ENCODE data around the gene NELFE. TPM values are rescaled to one million over a fixed set of nuclear protein-coding genes. Genes with fewer than 3 reads are reported as not detected.

NELFE gene
- total and polyA plus RNA-seq, 2 experiments from 2014 or later: 70.1 to 78.7 TPM

GRCh38 chr6:31970604-31971271, 12.0 kb upstream of the NELFE start:
- DNase-seq (ENCODE audit: low spot score): no peak
- H3K27ac ChIP-seq: peak overlapping the region; percentile 95
- H3K79me2 ChIP-seq: peaks cover 36% of the 10 kb centered on the region
- 94% methylated on average over 18 of the region's 18 CpGs for WGBS (ENCODE audit: low lambda C conversion rate, missing lambda C conversion rate)
- H3K36me3 ChIP-seq (replicated peaks; ENCODE audit: insufficient read depth, low read depth): no peaks in the 10 kb centered on the region
- no peaks in the 10 kb centered on the region for H3K9me3 ChIP-seq (ENCODE audit: low read depth)
- H3K4me3 ChIP-seq: no peak overlapping the region
- H3K27me3 ChIP-seq: no peaks in the 10 kb centered on the region
- no peaks in the 10 kb centered on the region for H4K20me1 ChIP-seq (ENCODE audit: insufficient read depth, poor library complexity, severe bottlenecking)
- H3K4me2 ChIP-seq: peak overlapping the region; percentile 92
- TF ChIP-seq, protein P1, sequence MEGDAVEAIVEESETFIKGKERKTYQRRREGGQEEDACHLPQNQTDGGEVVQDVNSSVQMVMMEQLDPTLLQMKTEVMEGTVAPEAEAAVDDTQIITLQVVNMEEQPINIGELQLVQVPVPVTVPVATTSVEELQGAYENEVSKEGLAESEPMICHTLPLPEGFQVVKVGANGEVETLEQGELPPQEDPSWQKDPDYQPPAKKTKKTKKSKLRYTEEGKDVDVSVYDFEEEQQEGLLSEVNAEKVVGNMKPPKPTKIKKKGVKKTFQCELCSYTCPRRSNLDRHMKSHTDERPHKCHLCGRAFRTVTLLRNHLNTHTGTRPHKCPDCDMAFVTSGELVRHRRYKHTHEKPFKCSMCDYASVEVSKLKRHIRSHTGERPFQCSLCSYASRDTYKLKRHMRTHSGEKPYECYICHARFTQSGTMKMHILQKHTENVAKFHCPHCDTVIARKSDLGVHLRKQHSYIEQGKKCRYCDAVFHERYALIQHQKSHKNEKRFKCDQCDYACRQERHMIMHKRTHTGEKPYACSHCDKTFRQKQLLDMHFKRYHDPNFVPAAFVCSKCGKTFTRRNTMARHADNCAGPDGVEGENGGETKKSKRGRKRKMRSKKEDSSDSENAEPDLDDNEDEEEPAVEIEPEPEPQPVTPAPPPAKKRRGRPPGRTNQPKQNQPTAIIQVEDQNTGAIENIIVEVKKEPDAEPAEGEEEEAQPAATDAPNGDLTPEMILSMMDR (IDR thresholded peaks at IDR 0.05; ENCODE audit: poor library complexity): no peak
- TF ChIP-seq EZH2 (IDR thresholded peaks at IDR 0.05; ENCODE audit: borderline replicate concordance) (no peak), EZH2phosphoT487 (IDR thresholded peaks at IDR 0.05; ENCODE audit: low read depth, severe bottlenecking, unreplicated experiment) (no peak)
- peaks cover 19% of the 10 kb centered on the region for H3K4me1 ChIP-seq (ENCODE audit: insufficient read depth)
- H3K9me2 ChIP-seq (replicated peaks; ENCODE audit: insufficient read depth): no peaks in the 10 kb centered on the region
- H2AFZ ChIP-seq: no peak overlapping the region

DNA sequence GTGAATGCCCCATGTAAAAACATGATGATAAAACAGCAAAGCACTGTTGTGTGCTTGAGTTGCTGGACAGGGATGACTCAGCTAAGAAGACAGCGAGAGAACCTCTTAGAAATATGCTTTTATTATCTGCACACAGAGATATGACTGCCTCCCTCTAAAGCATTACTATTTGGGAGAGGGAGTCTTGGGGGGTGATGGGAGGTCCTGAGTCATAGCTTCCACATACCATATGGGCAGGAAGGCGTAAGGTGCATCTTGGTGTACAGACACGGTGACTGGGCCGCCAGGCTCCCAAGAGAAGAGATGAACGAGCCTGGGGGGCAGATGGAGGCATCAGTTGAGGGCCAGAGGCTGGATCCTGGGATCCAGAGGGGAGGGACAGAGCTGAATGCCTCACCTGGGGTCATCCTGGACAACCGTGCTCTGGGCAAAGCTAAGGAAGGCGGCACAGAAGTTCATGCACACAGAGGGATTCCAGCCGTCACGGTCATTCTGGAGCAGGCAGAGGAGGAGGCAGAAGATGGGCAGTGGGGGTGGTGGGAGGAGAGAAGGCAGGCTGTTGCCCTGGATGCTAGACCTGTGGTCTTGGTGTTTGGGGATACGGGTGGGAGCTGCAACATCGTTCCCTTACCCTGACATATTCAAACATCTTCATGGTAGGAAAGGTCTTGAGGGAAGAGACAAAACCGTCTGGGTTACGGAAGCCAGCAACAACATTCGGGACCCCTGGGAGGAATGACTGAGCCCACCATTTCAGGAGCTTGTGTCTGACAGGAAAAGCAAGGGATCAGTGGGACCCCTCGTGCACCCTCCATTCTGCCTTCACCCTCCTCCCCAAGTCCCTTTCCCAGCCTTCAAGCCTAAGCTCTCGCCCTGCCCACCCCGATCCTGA, 11.2 kb upstream of the NELFE start:
- WGBS (ENCODE audit: low lambda C conversion rate, missing lambda C conversion rate): 88% methylated on average over 17 of the region's 17 CpGs
- H3K4me3 ChIP-seq: no peak overlapping the region
- peak overlapping the region; percentile 40 for H3K27ac ChIP-seq
- H3K27me3 ChIP-seq: no peaks in the 10 kb centered on the region
- H3K36me3 ChIP-seq (replicated peaks; ENCODE audit: insufficient read depth, low read depth): no peaks in the 10 kb centered on the region
- H4K20me1 ChIP-seq (ENCODE audit: insufficient read depth, poor library complexity, severe bottlenecking): no peaks in the 10 kb centered on the region
- H3K79me2 ChIP-seq: peaks cover 36% of the 10 kb centered on the region
- TF ChIP-seq, protein P1 (IDR thresholded peaks at IDR 0.05; ENCODE audit: poor library complexity): no peak
- TF ChIP-seq EZH2phosphoT487 (IDR thresholded peaks at IDR 0.05; ENCODE audit: low read depth, severe bottlenecking, unreplicated experiment): no peak
- TF ChIP-seq EZH2 (IDR thresholded peaks at IDR 0.05; ENCODE audit: borderline replicate concordance): no peak
- no peak overlapping the region for H2AFZ ChIP-seq
- peak overlapping the region; percentile 92 for H3K4me2 ChIP-seq
- H3K4me1 ChIP-seq (ENCODE audit: insufficient read depth): peaks cover 19% of the 10 kb centered on the region
- no peaks in the 10 kb centered on the region for H3K9me3 ChIP-seq (ENCODE audit: low read depth)
- no peaks in the 10 kb centered on the region for H3K9me2 ChIP-seq (replicated peaks; ENCODE audit: insufficient read depth)
- DNase-seq (ENCODE audit: low spot score): no peak

- H3K4me1 ChIP-seq (ENCODE audit: insufficient read depth): peaks cover 19% of the 10 kb centered on the region
- H3K36me3 ChIP-seq (replicated peaks; ENCODE audit: insufficient read depth, low read depth): no peaks in the 10 kb centered on the region
- H3K79me2 ChIP-seq: peaks cover 28% of the 10 kb centered on the region
- H4K20me1 ChIP-seq (ENCODE audit: insufficient read depth, poor library complexity, severe bottlenecking): no peaks in the 10 kb centered on the region
- no peaks in the 10 kb centered on the region for H3K9me2 ChIP-seq (replicated peaks; ENCODE audit: insufficient read depth)
- TF ChIP-seq, protein P1 (IDR thresholded peaks at IDR 0.05; ENCODE audit: poor library complexity): no peak
- TF ChIP-seq EZH2phosphoT487 (IDR thresholded peaks at IDR 0.05; ENCODE audit: low read depth, severe bottlenecking, unreplicated experiment): no peak
- TF ChIP-seq EZH2 (IDR thresholded peaks at IDR 0.05; ENCODE audit: borderline replicate concordance): no peak
- no peak for DNase-seq (ENCODE audit: low spot score)
- H3K27me3 ChIP-seq: no peaks in the 10 kb centered on the region
- H3K4me2 ChIP-seq: no peak overlapping the region
- 95% methylated on average over 23 of the region's 23 CpGs for WGBS (ENCODE audit: low lambda C conversion rate, missing lambda C conversion rate)
- H3K9me3 ChIP-seq (ENCODE audit: low read depth): no peaks in the 10 kb centered on the region
- H3K4me3 ChIP-seq: no peak overlapping the region
- no peak overlapping the region for H3K27ac ChIP-seq
- H2AFZ ChIP-seq: no peak overlapping the region
These were observed 10.3 kb upstream of the NELFE start for GRCh38 chr6:31968791-31969711.
